Activated CD4-positive, alpha-beta T cell treated with anti-CD3 and anti-CD28 coated beads, Interleukin-2, amount 50 U/mL, for 4 hours (primary cell): Measurements from ENCODE around the gene DMC1.
"Not testable (repeated sequence)": the region's sequence is repeated elsewhere in the genome, so short reads cannot be mapped to it uniquely, and the experiment has no call there.

ENCODE experiments used
- DNase-seq, 2 experiments: peaks; one replicate each; pipeline ENCODE4 v3.0.0-alpha.2; 2020

DMC1 gene

GRCh38 chr22:38497869-38498268 lies 72.1 kb downstream of the DMC1 start:
- no peak for DNase-seq

GRCh38 chr22:38494939-38495338 lies 75.0 kb downstream of the DMC1 start:
- DNase-seq: no peak

GRCh38 chr22:38494498-38494897 lies 75.5 kb downstream of the DMC1 start:
- DNase-seq: no peak

GRCh38 chr22:38491707-38492348 lies 78.2 kb downstream of the DMC1 start:
- no peak for DNase-seq

- no peak for DNase-seq
Observed at GRCh38 chr22:38490915-38491314, 79.1 kb downstream of the DMC1 start.

GRCh38 chr22:38490475-38490874 lies 79.5 kb downstream of the DMC1 start:
- DNase-seq: no peak

GRCh38 chr22:38489561-38490145 lies 80.3 kb downstream of the DMC1 start:
- no peak for DNase-seq

GRCh38 chr22:38489142-38489541 lies 80.8 kb downstream of the DMC1 start:
- DNase-seq: no peak

- no peak for DNase-seq
Observed at GRCh38 chr22:38487946-38488345, 82.0 kb downstream of the DMC1 start.

GRCh38 chr22:38485783-38486182 lies 84.2 kb downstream of the DMC1 start:
- no peak for DNase-seq

- DNase-seq: no peak
Observed at GRCh38 chr22:38484244-38484643, 85.7 kb downstream of the DMC1 start.

- no peak for DNase-seq
Observed at GRCh38 chr22:38482662-38483308, 87.2 kb downstream of the DMC1 start.

- no peak for DNase-seq
Observed at GRCh38 chr22:38481871-38482332, 88.1 kb downstream of the DMC1 start.

- DNase-seq: no peak
Observed at GRCh38 chr22:38481162-38481870, 88.7 kb downstream of the DMC1 start.

GRCh38 chr22:38479096-38479837 lies 90.7 kb downstream of the DMC1 start:
- DNase-seq: no peak

GRCh38 chr22:38477585-38477984 lies 92.4 kb downstream of the DMC1 start:
- no peak for DNase-seq

- DNase-seq: no peak
Observed at GRCh38 chr22:38474003-38474607, 95.9 kb downstream of the DMC1 start.

GRCh38 chr22:38471237-38471636 lies 98.7 kb downstream of the DMC1 start:
- DNase-seq: no peak

GRCh38 chr22:38470179-38470578 lies 99.8 kb downstream of the DMC1 start:
- not testable (repeated sequence) for DNase-seq

- DNase-seq: no peak
Observed at GRCh38 chr22:38469306-38469781, 100.6 kb downstream of the DMC1 start.
